IMR-90 (cell line): ENCODE data around the gene ADGRG7. TPM values are rescaled to one million over a fixed set of nuclear protein-coding genes. Genes with fewer than 3 reads are reported as not detected.
A peak's percentile ranks its signal among the peaks of the same experiment; 100 is the strongest.

Source experiments
- ATAC-seq: fragments of 200-7000 bp; cut with Tn5 transposase; 2 replicates; pipeline ENCODE4 v1.9.1; 2020; ENCODE audit warnings: low read depth, mild to moderate bottlenecking, moderate library complexity
- BruUV-seq: library from RNA; stranded (reverse); fragments of 400-500 nt; replicated peaks from 2 replicates; lab custom pipeline; 2021; lab: Mats Ljungman, UMichigan
- CTCF ChIA-PET: fragments of 300-600 bp; formaldehyde crosslinking; extraction: SDS; loops from one replicate; lab custom pipeline; 2021; ENCODE audit warnings: antibody characterized with exemption; lab: Yijun Ruan, JAX
- POLR2A ChIA-PET: fragments of 300-600 bp; sonication (Branson Sonifier 250); formaldehyde crosslinking; loops from one replicate; lab custom pipeline; 2022; ENCODE audit warnings: antibody characterized with exemption; ENCODE audit not compliant: unreplicated experiment; lab: Charles Lee
- DNase-seq: peaks from one replicate; pipeline ENCODE4 v3.0.0; 2013
- H2AFZ ChIP-seq: replicated peaks from 2 replicates; pipeline ENCODE3; 2013; ENCODE audit warnings: low read length, mild to moderate bottlenecking; ENCODE audit not compliant: poor library complexity
- H2AK5ac ChIP-seq: 2 replicates; pipeline ENCODE4 v1.6.1; 2013; ENCODE audit warnings: low read depth, low read length, inconsistent platforms
- H2AK9ac ChIP-seq: replicated peaks from 2 replicates; pipeline ENCODE3; 2013; ENCODE audit warnings: mild to moderate bottlenecking, low read depth, low read length, moderate library complexity; ENCODE audit not compliant: poor library complexity
- H2BK120ac ChIP-seq: 2 replicates; pipeline ENCODE4 v1.6.1; 2013; ENCODE audit warnings: low read depth, low read length, inconsistent platforms
- H2BK15ac ChIP-seq: 3 replicates; pipeline ENCODE4 v1.6.1; 2013; ENCODE audit warnings: low read depth, low read length, inconsistent platforms
- H2BK20ac ChIP-seq: 2 replicates; pipeline ENCODE4 v1.6.1; 2013; ENCODE audit warnings: low read depth, mild to moderate bottlenecking, inconsistent platforms, low read length, moderate library complexity
- H2BK5ac ChIP-seq: 2 replicates; pipeline ENCODE4 v1.6.1; 2013; ENCODE audit warnings: mild to moderate bottlenecking, low read depth, low read length, inconsistent platforms; ENCODE audit not compliant: poor library complexity, severe bottlenecking
- H3K14ac ChIP-seq: replicated peaks from 2 replicates; pipeline ENCODE4 v1.6.1; 2013; ENCODE audit warnings: low read depth, low read length, inconsistent platforms
- H3K18ac ChIP-seq: 2 replicates; pipeline ENCODE4 v1.6.1; 2013; ENCODE audit warnings: low read depth, low read length, control low read depth
- H3K23ac ChIP-seq: 2 replicates; pipeline ENCODE4 v1.6.1; 2013; ENCODE audit warnings: low read depth, low read length, inconsistent platforms
- H3K27ac ChIP-seq: 2 replicates; pipeline ENCODE4 v1.5.1; 2013; ENCODE audit warnings: mild to moderate bottlenecking, control low read depth, low read length; ENCODE audit not compliant: insufficient read depth
- H3K27me3 ChIP-seq: 2 replicates; pipeline ENCODE4 v1.6.1; 2013; ENCODE audit warnings: low read length; ENCODE audit not compliant: control insufficient read depth, insufficient read depth
- H3K36me3 ChIP-seq: 2 replicates; pipeline ENCODE4 v1.6.1; 2013; ENCODE audit warnings: low read length, mixed read lengths; ENCODE audit not compliant: control insufficient read depth, insufficient read depth
- H3K4ac ChIP-seq: 2 replicates; pipeline ENCODE4 v1.6.1; 2013; ENCODE audit warnings: low read depth, low read length, inconsistent platforms
- H3K4me1 ChIP-seq: 2 replicates; pipeline ENCODE4 v1.6.1; 2013; ENCODE audit warnings: low read length, mixed read lengths; ENCODE audit not compliant: control insufficient read depth, insufficient read depth
- H3K4me2 ChIP-seq: 2 replicates; pipeline ENCODE4 v1.6.1; 2013; ENCODE audit warnings: low read depth, mild to moderate bottlenecking, control low read depth, low read length, moderate library complexity
- H3K4me3 ChIP-seq: 2 replicates; pipeline ENCODE4 v1.5.1; 2013; ENCODE audit warnings: low read depth, mild to moderate bottlenecking, control low read depth, low read length, moderate library complexity; ENCODE audit not compliant: insufficient read depth
- H3K56ac ChIP-seq: 2 replicates; pipeline ENCODE4 v1.6.1; 2013; ENCODE audit warnings: low read length, inconsistent platforms; ENCODE audit not compliant: insufficient read depth; ENCODE audit errors: extremely low read depth
- H3K79me1 ChIP-seq, 2 experiments: 2 replicates each; pipeline ENCODE4 v1.6.1; 2013; ENCODE audit warnings: low read length in 2 of 2, inconsistent platforms in 1 of 2, low read depth in 1 of 2
- H3K9ac ChIP-seq: 2 replicates; pipeline ENCODE4 v1.6.1; 2013; ENCODE audit warnings: low read depth, low read length, control low read depth
- H3K9me1 ChIP-seq: 2 replicates; pipeline ENCODE4 v1.6.1; 2013; ENCODE audit warnings: low read length, inconsistent platforms; ENCODE audit not compliant: insufficient read depth
- H3K9me3 ChIP-seq: 2 replicates; pipeline ENCODE4 v1.6.1; 2013; ENCODE audit warnings: low read length; ENCODE audit not compliant: control insufficient read depth, insufficient read depth
- H4K20me1 ChIP-seq: 2 replicates; pipeline ENCODE4 v1.6.1; 2013; ENCODE audit warnings: low read length, inconsistent platforms; ENCODE audit not compliant: insufficient read depth
- H4K5ac ChIP-seq: 2 replicates; pipeline ENCODE4 v1.6.1; 2013; ENCODE audit warnings: mild to moderate bottlenecking, low read depth, low read length, control low read depth
- H4K8ac ChIP-seq, 2 experiments: 2 replicates each; pipeline ENCODE4 v1.6.1; 2013; ENCODE audit warnings: low read depth in 2 of 2, low read length in 2 of 2, control low read depth in 1 of 2, inconsistent platforms in 1 of 2
- H4K91ac ChIP-seq: 2 replicates; pipeline ENCODE4 v1.6.1; 2013; ENCODE audit warnings: low read depth, low read length, inconsistent platforms; ENCODE audit not compliant: insufficient read depth
- BHLHE40 ChIP-seq: fragments of 150-350 bp; IDR thresholded peaks from 2 replicates; pipeline ENCODE4 v1.6.1; 2016; ENCODE audit warnings: mild to moderate bottlenecking, low read depth, low read length
- CEBPB ChIP-seq: IDR thresholded peaks from 2 replicates; pipeline ENCODE4 v1.6.1; 2012; ENCODE audit warnings: low read depth, low read length, improper control_type of control experiment
- FOS ChIP-seq: fragments of 150-350 bp; IDR thresholded peaks from 2 replicates; pipeline ENCODE4 v1.6.1; 2016; ENCODE audit warnings: low read depth, low read length
- MXI1 ChIP-seq: IDR thresholded peaks from 2 replicates; pipeline ENCODE4 v1.6.1; 2012; ENCODE audit warnings: low read depth, mild to moderate bottlenecking, low read length, moderate library complexity, borderline replicate concordance
- NFE2L2 ChIP-seq: fragments of 150-350 bp; IDR thresholded peaks from 2 replicates; pipeline ENCODE4 v1.6.1; 2016; ENCODE audit warnings: low read depth, mild to moderate bottlenecking, low read length
- POLR2A ChIP-seq: IDR thresholded peaks from 2 replicates; pipeline ENCODE4 v1.6.1; 2012; ENCODE audit warnings: mild to moderate bottlenecking, low read depth, low read length
- RAD21 ChIP-seq: IDR thresholded peaks from 2 replicates; pipeline ENCODE4 v1.6.1; 2012; ENCODE audit warnings: low read length, improper control_type of control experiment
- RFX5 ChIP-seq: IDR thresholded peaks from 2 replicates; pipeline ENCODE4 v1.8.0; 2012; ENCODE audit warnings: low read depth, mild to moderate bottlenecking, low read length, moderate library complexity
- SMC3 ChIP-seq: fragments of 150-350 bp; IDR thresholded peaks from 2 replicates; pipeline ENCODE4 v1.6.1; 2016; ENCODE audit warnings: low read depth, mild to moderate bottlenecking, antibody characterized with exemption, low read length, moderate library complexity
- WGBS, 2 experiments: methylation state at CpG; one replicate each; pipeline versions ENCODE4 v1.1.5 to v1.1.7; 2013; ENCODE audit warnings: missing lambda C conversion rate in 2 of 2; ENCODE audit not compliant: insufficient read length in 1 of 2; ENCODE audit errors: extremely low coverage in 2 of 2; 5-methylcytosine and 5-hydroxymethylcytosine counted together
- dilution Hi-C: fragments of 300-500 bp; cut with HindIII; formaldehyde crosslinking; loops from one replicate; pipeline ENCODE4 v1.14.3; 2018; ENCODE audit warnings: low sequenced_read_pairs; ENCODE audit not compliant: unreplicated experiment
- in situ Hi-C: fragments of 300-500 bp; cut with MboI; formaldehyde crosslinking; loops from 3 replicates; pipeline ENCODE4 v1.14.3; 2019; ENCODE audit warnings: low sequenced_read_pairs, inconsistent platforms, mixed read lengths
- intact Hi-C: fragments of 100-400 bp; cut with micrococcal nuclease; formaldehyde crosslinking; loops from 2 replicates; pipeline ENCODE4 v1.10.0; 2022
- polyA plus RNA-seq, 3 experiments: library from polyadenylated mRNA; depleted of rRNA; stranded (reverse); fragments of >200 nt; gene quantifications; 2 replicates each; pipeline ENCODE4 v1.2.3, GENCODE V29; 2012; ENCODE audit warnings: low replicate concordance in 1 of 3
- total RNA-seq: library from RNA; depleted of rRNA; stranded (reverse); fragments of >200 nt; gene quantifications from 2 replicates; pipeline ENCODE4 v1.2.3, GENCODE V29; 2012
- TF ChIP-seq, protein P1 (sequence below): conservative IDR thresholded peaks from 2 replicates; pipeline ENCODE4 v1.5.1; 2012; ENCODE audit warnings: mild to moderate bottlenecking, low read depth, low read length, improper control_type of control experiment
- TF ChIP-seq, protein P2 (sequence below): fragments of 150-350 bp; IDR thresholded peaks from 2 replicates; pipeline ENCODE4 v1.6.1; 2016; ENCODE audit warnings: low read depth, mild to moderate bottlenecking, low read length, moderate library complexity, borderline replicate concordance

Gene ADGRG7
- total and polyA plus RNA-seq, 2 of the 4 experiments (the other 2 are of a cell fraction): not detected

DNA sequence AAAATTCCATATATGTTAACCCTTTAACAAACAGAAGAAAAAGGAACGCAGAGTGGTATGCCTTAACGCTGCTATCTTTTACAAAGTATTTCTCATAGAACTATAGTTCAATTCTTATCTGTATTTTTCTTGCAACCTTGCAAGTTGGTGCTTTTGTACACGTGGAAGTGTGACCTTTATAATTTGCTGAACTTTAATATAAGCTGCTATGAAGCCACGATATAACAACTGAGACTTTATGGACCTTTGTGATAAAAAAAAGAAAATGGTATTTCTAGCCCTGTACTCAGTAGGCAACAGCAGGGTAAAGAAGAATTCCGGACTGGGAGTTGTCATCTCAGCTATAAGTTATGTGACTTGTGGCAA, 93.6 kb downstream of the ADGRG7 start:
- Histone ChIP-seq H3K4ac (no peak overlapping the region), H3K36me3 (no peaks in the 10 kb centered on the region), H2AK5ac (no peak overlapping the region), H3K4me1 (no peaks in the 10 kb centered on the region; the same call in 1 of the 2 replicates), H3K9me1 (no peaks in the 10 kb centered on the region), H3K56ac (no peak overlapping the region), H2BK20ac (peak overlapping the region; percentile 32; the same call in 1 of the 2 replicates), H2BK15ac (no peak overlapping the region), H3K4me3 (no peak overlapping the region), H4K91ac (no peak overlapping the region), H3K27ac (no peak overlapping the region), H2AK9ac (no peak overlapping the region), H3K14ac (no peak overlapping the region), H4K5ac (no peak overlapping the region), H4K20me1 (no peaks in the 10 kb centered on the region), H3K9ac (no peak overlapping the region), H2BK5ac (no peak overlapping the region), H2AFZ (no peak overlapping the region), H3K4me2 (no peak overlapping the region), H2BK120ac (no peak overlapping the region), H3K79me1 (no peaks in the 10 kb centered on the region), H3K9me3 (no peaks in the 10 kb centered on the region), H3K27me3 (peaks cover 10% of the 10 kb centered on the region), H3K23ac (no peak overlapping the region), H4K8ac (no peak overlapping the region), H3K18ac (no peak overlapping the region)
- no TSS peak for BruUV-seq
- dilution Hi-C loops: no loop called here
- no CpG with 5 or more reads among the region's 5 CpGs for WGBS, 2 experiments
- no peak for TF ChIP-seq BHLHE40
- TF ChIP-seq RFX5: no peak
- no peak for TF ChIP-seq NFE2L2
- no peak for TF ChIP-seq RAD21
- no peak for TF ChIP-seq SMC3
- TF ChIP-seq FOS: no peak
- no peak for TF ChIP-seq CEBPB
- TF ChIP-seq, protein P1, sequence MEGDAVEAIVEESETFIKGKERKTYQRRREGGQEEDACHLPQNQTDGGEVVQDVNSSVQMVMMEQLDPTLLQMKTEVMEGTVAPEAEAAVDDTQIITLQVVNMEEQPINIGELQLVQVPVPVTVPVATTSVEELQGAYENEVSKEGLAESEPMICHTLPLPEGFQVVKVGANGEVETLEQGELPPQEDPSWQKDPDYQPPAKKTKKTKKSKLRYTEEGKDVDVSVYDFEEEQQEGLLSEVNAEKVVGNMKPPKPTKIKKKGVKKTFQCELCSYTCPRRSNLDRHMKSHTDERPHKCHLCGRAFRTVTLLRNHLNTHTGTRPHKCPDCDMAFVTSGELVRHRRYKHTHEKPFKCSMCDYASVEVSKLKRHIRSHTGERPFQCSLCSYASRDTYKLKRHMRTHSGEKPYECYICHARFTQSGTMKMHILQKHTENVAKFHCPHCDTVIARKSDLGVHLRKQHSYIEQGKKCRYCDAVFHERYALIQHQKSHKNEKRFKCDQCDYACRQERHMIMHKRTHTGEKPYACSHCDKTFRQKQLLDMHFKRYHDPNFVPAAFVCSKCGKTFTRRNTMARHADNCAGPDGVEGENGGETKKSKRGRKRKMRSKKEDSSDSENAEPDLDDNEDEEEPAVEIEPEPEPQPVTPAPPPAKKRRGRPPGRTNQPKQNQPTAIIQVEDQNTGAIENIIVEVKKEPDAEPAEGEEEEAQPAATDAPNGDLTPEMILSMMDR: no peak
- TF ChIP-seq MXI1: no peak
- no peak for TF ChIP-seq POLR2A
- TF ChIP-seq, protein P2, sequence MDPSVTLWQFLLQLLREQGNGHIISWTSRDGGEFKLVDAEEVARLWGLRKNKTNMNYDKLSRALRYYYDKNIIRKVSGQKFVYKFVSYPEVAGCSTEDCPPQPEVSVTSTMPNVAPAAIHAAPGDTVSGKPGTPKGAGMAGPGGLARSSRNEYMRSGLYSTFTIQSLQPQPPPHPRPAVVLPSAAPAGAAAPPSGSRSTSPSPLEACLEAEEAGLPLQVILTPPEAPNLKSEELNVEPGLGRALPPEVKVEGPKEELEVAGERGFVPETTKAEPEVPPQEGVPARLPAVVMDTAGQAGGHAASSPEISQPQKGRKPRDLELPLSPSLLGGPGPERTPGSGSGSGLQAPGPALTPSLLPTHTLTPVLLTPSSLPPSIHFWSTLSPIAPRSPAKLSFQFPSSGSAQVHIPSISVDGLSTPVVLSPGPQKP: no peak
- in situ Hi-C loops: no loop called here
- DNase-seq (no peak), ATAC-seq (no peak)
- CTCF ChIA-PET: interaction anchor here (0.9 to 1.0 kb wide), 2 partner anchors 13 to 82 kb away, joined by 3 to 4 read pairs; no protein-coding TSS in a partner anchor
- intact Hi-C loops: no loop called here
- POLR2A ChIA-PET: no interaction called here
